CD4-positive, alpha-beta memory T cell (primary cell): ENCODE results near the gene REPS1. TPM values are rescaled to one million over a fixed set of nuclear protein-coding genes. Genes with fewer than 3 reads are reported as not detected.

ENCODE experiments used
- CTCF ChIA-PET: fragments of 350-600 bp; sonication (Branson Sonifier 250); formaldehyde crosslinking; loops from one replicate; lab custom pipeline; 2021; ENCODE audit warnings: inconsistent platforms; ENCODE audit not compliant: partially characterized antibody; lab: Charles Lee
- POLR2A ChIA-PET: fragments of 350-600 bp; sonication (Branson Sonifier 250); formaldehyde crosslinking; loops from one replicate; lab custom pipeline; 2021; ENCODE audit not compliant: partially characterized antibody; lab: Charles Lee
- DNase-seq, 5 donors: peaks; one replicate each; pipeline versions ENCODE4 v3.0.0 to v3.0.0-alpha.2; 2020 to 2022; ENCODE audit warnings: mixed read lengths in 1 of 5
- H3K27ac ChIP-seq: one replicate; pipeline ENCODE4 v1.7.0; 2013; ENCODE audit warnings: low read depth, low read length
- H3K27me3 ChIP-seq: 2 replicates; pipeline ENCODE4 v1.7.0; 2013; ENCODE audit warnings: mild to moderate bottlenecking, low read length, moderate library complexity; ENCODE audit not compliant: insufficient read depth
- H3K36me3 ChIP-seq: 2 replicates; pipeline ENCODE4 v1.7.0; 2013; ENCODE audit warnings: mild to moderate bottlenecking, low read length, moderate library complexity; ENCODE audit not compliant: insufficient read depth
- H3K4me1 ChIP-seq: 2 replicates; pipeline ENCODE4 v1.7.0; 2013; ENCODE audit warnings: mild to moderate bottlenecking, low read length, moderate library complexity; ENCODE audit not compliant: insufficient read depth
- H3K4me3 ChIP-seq, 2 donors: one replicate each; pipeline ENCODE4 v1.7.0; 2013; ENCODE audit warnings: low read length in 2 of 2, mild to moderate bottlenecking in 1 of 2
- H3K9me3 ChIP-seq, 2 donors: one replicate each; pipeline ENCODE4 v1.7.0; 2013; ENCODE audit warnings: low read length in 2 of 2, control low read depth in 1 of 2; ENCODE audit not compliant: control insufficient read depth in 1 of 2
- H3K27ac Mint-ChIP-seq, 7 donors: one replicate each; pipeline ENCODE4 v1.8.0; 2020 to 2021; ENCODE audit warnings: mixed read lengths in 7 of 7, mild to moderate bottlenecking in 6 of 7, inconsistent platforms in 3 of 7, moderate library complexity in 3 of 7
- H3K27me3 Mint-ChIP-seq, 2 donors: one replicate each; pipeline ENCODE4 v1.8.0; 2020 to 2021; ENCODE audit warnings: mixed read lengths in 2 of 2
- H3K36me3 Mint-ChIP-seq, 2 donors: one replicate each; pipeline ENCODE4 v1.8.0; 2020 to 2021; ENCODE audit warnings: mixed read lengths in 2 of 2, inconsistent platforms in 1 of 2, mild to moderate bottlenecking in 1 of 2
- H3K4me1 Mint-ChIP-seq, 4 donors: one replicate each; pipeline ENCODE4 v1.8.0; 2020 to 2021; ENCODE audit warnings: mixed read lengths in 4 of 4, mild to moderate bottlenecking in 1 of 4
- H3K4me3 Mint-ChIP-seq, 8 donors: one replicate each; pipeline ENCODE4 v1.8.0; 2020 to 2021; ENCODE audit warnings: mixed read lengths in 8 of 8, mild to moderate bottlenecking in 7 of 8, moderate library complexity in 6 of 8, inconsistent platforms in 3 of 8
- H3K9me3 Mint-ChIP-seq, 8 donors: one replicate each; pipeline ENCODE4 v1.8.0; 2020 to 2021; ENCODE audit warnings: mixed read lengths in 8 of 8, mild to moderate bottlenecking in 5 of 8, inconsistent platforms in 3 of 8, moderate library complexity in 1 of 8
- intact Hi-C: fragments of 100-400 bp; cut with micrococcal nuclease; formaldehyde crosslinking; loops from one replicate; pipeline ENCODE4 v1.15.1; 2023
- polyA plus RNA-seq, 2 donors: library from polyadenylated mRNA; unstranded; fragments of 300-500 nt; fragmentation: Illumina TruSeq; gene quantifications; one replicate each; pipeline ENCODE4 v1.2.3, GENCODE V29; 2021
- total RNA-seq, 2 experiments: library from RNA; stranded (reverse); gene quantifications; one replicate each; pipeline ENCODE4 v1.2.3, GENCODE V29; 2021

The REPS1 gene
- total and polyA plus RNA-seq, 4 experiments from 2014 or later: 22.3 to 69.3 (median 52.9) TPM

- Mint-ChIP-seq H3K36me3 (no peaks in the 10 kb centered on the region), H3K9me3 (peaks cover 0 to 2% (median 0%) of the 10 kb centered on the region in 8 donors), H3K27me3 (peaks cover 6 to 11% of the 10 kb centered on the region in 2 donors), H3K4me3 (no peak overlapping the region), H3K4me1 (no peaks in the 10 kb centered on the region), H3K27ac (peak overlapping the region in 1 of 7 donors; percentile 17)
- POLR2A ChIA-PET: no interaction called here
- intact Hi-C loops: no loop called here
- H3K9me3 ChIP-seq: no peaks in the 10 kb centered on the region
- H3K36me3 ChIP-seq: no peaks in the 10 kb centered on the region
- no peak for DNase-seq
- no peaks in the 10 kb centered on the region for H3K4me1 ChIP-seq
- CTCF ChIA-PET: no interaction called here
- H3K27ac ChIP-seq: no peak overlapping the region
- H3K27me3 ChIP-seq: no peaks in the 10 kb centered on the region
- H3K4me3 ChIP-seq: no peak overlapping the region
Observed at GRCh38 chr6:138869398-138869797, 118.7 kb downstream of the REPS1 start.

GRCh38 chr6:138868181-138868580 is 119.9 kb downstream of the REPS1 start:
- no peak overlapping the region for H3K4me3 ChIP-seq
- H3K27me3 ChIP-seq: no peaks in the 10 kb centered on the region
- Mint-ChIP-seq H3K9me3 (peaks cover 0 to 2% (median 0%) of the 10 kb centered on the region in 8 donors), H3K36me3 (no peaks in the 10 kb centered on the region), H3K27me3 (peaks cover 6 to 13% of the 10 kb centered on the region in 2 donors), H3K4me1 (no peaks in the 10 kb centered on the region), H3K4me3 (no peak overlapping the region), H3K27ac (peak overlapping the region in 1 of 7 donors; percentile 9)
- no peak overlapping the region for H3K27ac ChIP-seq
- intact Hi-C loops: no loop called here
- ChIA-PET CTCF (no interaction called here), POLR2A (no interaction called here)
- no peak for DNase-seq
- no peaks in the 10 kb centered on the region for H3K4me1 ChIP-seq
- no peaks in the 10 kb centered on the region for H3K9me3 ChIP-seq
- H3K36me3 ChIP-seq: no peaks in the 10 kb centered on the region

- Histone ChIP-seq H3K4me3 (no peak overlapping the region), H3K36me3 (no peaks in the 10 kb centered on the region), H3K27ac (no peak overlapping the region), H3K27me3 (no peaks in the 10 kb centered on the region), H3K4me1 (no peaks in the 10 kb centered on the region), H3K9me3 (no peaks in the 10 kb centered on the region)
- Mint-ChIP-seq H3K27me3 (peaks cover 6 to 23% of the 10 kb centered on the region in 2 donors), H3K9me3 (peaks cover 0 to 2% (median 0%) of the 10 kb centered on the region in 8 donors), H3K4me3 (no peak overlapping the region), H3K4me1 (no peaks in the 10 kb centered on the region), H3K27ac (no peak overlapping the region), H3K36me3 (no peaks in the 10 kb centered on the region)
- intact Hi-C loops: no loop called here
- POLR2A ChIA-PET: no interaction called here
- CTCF ChIA-PET: no interaction called here
- DNase-seq: no peak
Observed at GRCh38 chr6:138865480-138866109, 122.5 kb downstream of the REPS1 start.

- DNase-seq: no peak
- H3K4me1 ChIP-seq: no peaks in the 10 kb centered on the region
- H3K9me3 Mint-ChIP-seq: peaks cover 0 to 2% (median 0%) of the 10 kb centered on the region in 8 donors
- H3K27me3 ChIP-seq: no peaks in the 10 kb centered on the region
- H3K4me3 ChIP-seq: no peak overlapping the region
- H3K9me3 ChIP-seq: no peaks in the 10 kb centered on the region
- H3K27ac Mint-ChIP-seq: no peak overlapping the region
- POLR2A ChIA-PET: no interaction called here
- H3K4me1 Mint-ChIP-seq: no peaks in the 10 kb centered on the region
- CTCF ChIA-PET: no interaction called here
- no peak overlapping the region for H3K27ac ChIP-seq
- H3K27me3 Mint-ChIP-seq: peaks cover 6 to 20% of the 10 kb centered on the region in 2 donors
- H3K36me3 Mint-ChIP-seq: no peaks in the 10 kb centered on the region
- H3K4me3 Mint-ChIP-seq: no peak overlapping the region
- intact Hi-C loops: no loop called here
- no peaks in the 10 kb centered on the region for H3K36me3 ChIP-seq
Observed at GRCh38 chr6:138864343-138864890, 123.6 kb downstream of the REPS1 start.

- H3K4me1 Mint-ChIP-seq: no peaks in the 10 kb centered on the region
- no peak overlapping the region for H3K27ac Mint-ChIP-seq
- ChIA-PET CTCF (no interaction called here), POLR2A (no interaction called here)
- intact Hi-C loops: no loop called here
- no peaks in the 10 kb centered on the region for H3K9me3 Mint-ChIP-seq
- Histone ChIP-seq H3K27me3 (no peaks in the 10 kb centered on the region), H3K9me3 (no peaks in the 10 kb centered on the region), H3K4me1 (no peaks in the 10 kb centered on the region), H3K36me3 (no peaks in the 10 kb centered on the region), H3K27ac (no peak overlapping the region), H3K4me3 (no peak overlapping the region)
- no peak overlapping the region for H3K4me3 Mint-ChIP-seq
- peaks cover 6 to 18% of the 10 kb centered on the region in 2 donors for H3K27me3 Mint-ChIP-seq
- H3K36me3 Mint-ChIP-seq: no peaks in the 10 kb centered on the region
- no peak for DNase-seq
Observed at GRCh38 chr6:138863321-138863720, 124.7 kb downstream of the REPS1 start.

- Mint-ChIP-seq H3K4me1 (no peaks in the 10 kb centered on the region), H3K27me3 (peaks cover 7 to 18% of the 10 kb centered on the region in 2 donors), H3K36me3 (no peaks in the 10 kb centered on the region), H3K4me3 (no peak overlapping the region), H3K9me3 (no peaks in the 10 kb centered on the region), H3K27ac (peak overlapping the region in 1 of 7 donors; percentile 9)
- no peak overlapping the region for H3K27ac ChIP-seq
- H3K27me3 ChIP-seq: no peaks in the 10 kb centered on the region
- ChIA-PET POLR2A (no interaction called here), CTCF (no interaction called here)
- intact Hi-C loops: no loop called here
- no peaks in the 10 kb centered on the region for H3K4me1 ChIP-seq
- DNase-seq: no peak
- H3K36me3 ChIP-seq: no peaks in the 10 kb centered on the region
- no peak overlapping the region for H3K4me3 ChIP-seq
- no peaks in the 10 kb centered on the region for H3K9me3 ChIP-seq
Observed at GRCh38 chr6:138862456-138862855, 125.6 kb downstream of the REPS1 start.

GRCh38 chr6:138857775-138858174 is 130.3 kb downstream of the REPS1 start:
- no peaks in the 10 kb centered on the region for H3K4me1 ChIP-seq
- Mint-ChIP-seq H3K4me1 (no peaks in the 10 kb centered on the region), H3K4me3 (no peak overlapping the region), H3K27ac (no peak overlapping the region), H3K27me3 (peaks cover 4 to 12% of the 10 kb centered on the region in 2 donors), H3K9me3 (no peaks in the 10 kb centered on the region), H3K36me3 (no peaks in the 10 kb centered on the region)
- no peaks in the 10 kb centered on the region for H3K27me3 ChIP-seq
- no peak for DNase-seq
- no peaks in the 10 kb centered on the region for H3K36me3 ChIP-seq
- CTCF ChIA-PET: no interaction called here
- intact Hi-C loops: no loop called here
- POLR2A ChIA-PET: no interaction called here
- H3K9me3 ChIP-seq: no peaks in the 10 kb centered on the region
- no peak overlapping the region for H3K27ac ChIP-seq
- no peak overlapping the region for H3K4me3 ChIP-seq
